Stimulated activated CD4-positive, alpha-beta T cell treated with anti-CD3 and anti-CD28 coated beads, Interleukin-12 subunit alpha, Interleukin-12 subunit beta, amount 100 ng/mL, for 24 hours (primary cell): ENCODE measurements around the gene ARHGAP20.
A peak's percentile ranks its signal among the peaks of the same experiment; 100 is the strongest.

Source experiments
- DNase-seq, 2 experiments: peaks; one replicate each; pipeline ENCODE4 v3.0.0-alpha.2; 2020; ENCODE audit warnings: low read depth in 2 of 2

The ARHGAP20 gene

DNA sequence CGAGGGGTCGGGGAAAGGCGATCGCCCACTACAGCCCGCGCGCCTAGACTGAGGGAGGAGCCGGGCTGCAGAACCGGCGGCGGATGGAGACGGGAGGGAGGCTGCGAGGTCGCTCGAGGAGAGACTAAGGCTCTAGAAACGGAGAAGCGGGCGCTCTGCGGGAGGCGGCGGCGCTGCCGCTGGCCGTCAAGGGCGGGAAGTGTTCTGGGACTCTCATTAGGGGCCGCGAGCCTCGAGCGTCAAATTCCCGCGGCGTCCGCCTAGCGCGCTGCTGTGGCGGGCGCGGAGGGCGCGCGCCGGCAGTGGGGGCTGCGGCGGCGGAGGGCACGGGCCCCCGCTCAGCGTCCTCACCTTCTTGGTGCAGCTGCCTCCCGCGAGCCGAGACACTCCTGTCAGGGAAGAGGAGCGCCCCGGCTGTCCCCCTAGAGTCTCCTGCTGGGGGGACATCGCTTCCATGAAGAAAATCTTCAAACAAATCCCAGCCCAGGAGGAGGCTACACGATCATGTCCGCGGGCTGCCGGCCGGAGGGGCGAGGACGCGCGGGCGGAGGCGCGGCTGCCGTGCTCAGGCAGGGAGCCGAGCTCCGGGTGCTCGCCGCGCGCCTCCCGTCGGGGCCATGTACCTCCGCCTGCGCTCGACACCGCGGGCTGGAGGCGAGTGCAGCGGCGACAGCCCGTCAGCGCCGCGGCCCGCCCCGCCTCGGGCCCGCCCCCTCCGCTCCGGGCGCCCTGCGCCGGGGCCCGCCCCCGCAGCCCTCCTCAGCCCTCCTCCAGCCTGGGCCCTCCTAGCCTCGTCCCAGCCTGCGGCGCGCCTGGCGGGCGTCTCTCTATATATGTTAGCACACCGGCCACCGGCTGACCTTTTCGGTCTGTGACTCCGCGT is at the start of gene ARHGAP20:
Gene ARHGAP20 (minus strand): TSS at position 662 of the 883 bp plus-strand sequence. CDS start 206 bp downstream, at position 456.
- peak in 1 of 2 experiments; percentile 40 for DNase-seq

- DNase-seq: no peak
These were observed 49.8 kb upstream of the ARHGAP20 start for GRCh38 chr11:110761991-110762390.

DNA sequence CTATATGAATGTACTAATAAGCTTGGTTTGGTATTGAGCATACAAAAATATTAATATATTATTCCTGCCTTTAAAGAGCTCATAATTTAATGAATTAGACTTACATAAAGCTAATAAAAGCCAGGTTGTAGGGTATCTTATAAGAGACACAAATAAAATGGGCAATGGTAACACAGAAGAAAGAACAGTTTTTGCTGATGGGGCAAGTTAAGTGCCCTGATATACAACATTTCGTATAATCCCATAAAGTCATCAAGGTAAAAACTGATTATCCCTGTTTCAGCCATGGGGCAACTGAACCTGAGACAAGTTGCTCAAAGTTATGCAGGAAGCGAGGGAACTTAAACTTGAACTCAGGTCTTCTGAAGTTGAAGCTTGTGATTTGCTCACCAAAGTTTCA is 48.9 kb upstream of the ARHGAP20 start:
- DNase-seq: no peak

DNA sequence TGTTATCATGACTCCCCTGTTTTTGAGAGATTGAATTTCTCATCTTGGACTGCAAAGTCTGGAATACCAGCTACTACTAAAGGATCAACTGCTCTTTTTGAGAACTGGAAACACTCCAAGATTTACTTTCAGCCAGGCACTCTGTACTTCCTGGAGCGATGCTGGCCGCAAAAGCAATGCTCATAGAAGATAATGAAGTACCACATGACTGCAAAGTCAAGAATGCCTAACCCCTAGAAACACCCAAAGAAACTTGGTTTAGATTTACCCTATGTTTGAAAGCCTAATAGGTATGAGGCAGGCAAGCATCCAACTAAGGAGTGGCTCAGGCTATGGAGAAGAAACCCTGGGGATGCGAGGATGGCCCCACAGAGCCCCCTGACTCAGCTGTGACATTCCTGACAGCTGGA is 47.7 kb upstream of the ARHGAP20 start:
- no peak for DNase-seq

DNA sequence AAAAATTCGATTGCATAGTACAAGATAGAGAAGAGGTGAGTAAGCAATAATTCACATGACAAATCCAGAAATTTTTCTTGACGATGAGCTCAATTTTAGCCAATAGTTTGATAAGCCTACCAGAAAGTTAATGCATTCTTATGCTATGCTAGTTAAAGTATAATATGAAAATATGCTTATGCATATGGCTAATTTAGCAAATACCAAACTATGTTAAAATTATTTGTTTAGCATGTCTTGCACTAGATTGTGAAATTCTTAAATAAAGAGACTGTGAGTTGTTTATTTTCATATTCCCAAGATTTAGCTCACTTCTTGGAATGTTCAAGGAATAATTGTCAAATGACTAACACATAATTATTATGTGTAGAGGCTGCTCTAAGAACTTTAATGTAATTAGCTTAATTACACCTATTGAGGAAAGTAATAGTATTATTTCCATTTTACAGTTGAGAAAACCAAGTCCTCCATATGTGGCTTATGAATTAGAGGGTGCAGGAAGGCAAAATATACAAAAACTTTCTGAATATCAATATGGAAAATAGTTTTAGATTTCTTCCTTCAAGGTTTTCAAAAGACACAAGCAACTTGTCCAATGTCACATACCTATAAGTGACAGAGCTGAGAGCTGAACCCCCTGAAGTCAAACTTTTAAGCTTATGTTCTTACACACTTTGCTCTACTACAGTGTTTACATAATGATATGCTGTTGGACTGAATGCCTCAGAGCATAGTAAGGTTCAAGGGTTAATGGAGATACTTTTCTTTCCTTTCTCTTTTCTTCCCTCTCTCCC is 45.9 kb upstream of the ARHGAP20 start:
- no peak for DNase-seq

DNA sequence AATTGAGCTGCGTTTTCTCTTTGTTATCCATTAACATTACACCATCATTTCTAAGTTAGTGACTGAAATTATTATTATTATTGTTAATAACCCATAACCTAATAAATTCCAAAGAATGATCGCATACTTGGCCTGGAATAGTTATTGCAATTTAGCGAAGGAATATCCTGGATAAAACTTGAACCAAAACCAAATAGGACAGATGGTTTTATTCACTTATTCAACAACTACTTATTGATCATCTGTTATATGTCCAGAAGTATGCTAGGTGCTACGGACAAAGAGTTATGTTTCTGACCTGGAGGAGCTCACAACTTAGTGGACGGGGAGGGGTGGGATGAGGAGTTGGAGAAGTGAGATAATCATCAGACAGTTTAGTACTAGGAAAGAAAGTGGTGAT is 44.8 kb upstream of the ARHGAP20 start:
- no peak for DNase-seq

DNA sequence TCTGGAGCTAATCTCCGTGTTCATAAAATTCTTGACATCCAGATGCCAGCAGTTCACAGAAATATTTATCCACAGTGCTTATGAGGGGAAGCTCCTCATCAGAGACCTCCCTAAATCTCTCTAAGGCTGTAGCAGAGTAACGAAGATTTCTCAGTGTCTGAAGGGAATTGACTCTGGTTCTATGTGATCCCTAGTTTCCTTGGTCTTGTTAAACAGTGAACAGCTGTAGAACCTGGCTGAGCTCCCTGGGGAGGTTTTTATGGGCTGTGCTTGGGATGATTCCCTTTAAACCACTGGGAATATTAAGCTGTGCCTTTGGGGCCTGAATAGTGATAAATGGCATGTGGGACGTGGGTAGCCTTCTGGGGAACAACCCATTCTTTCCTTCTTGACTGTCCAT is 43.7 kb upstream of the ARHGAP20 start:
- no peak for DNase-seq

GRCh38 chr11:110752890-110753289 is 40.7 kb upstream of the ARHGAP20 start:
- no peak for DNase-seq

GRCh38 chr11:110750100-110750499 is 37.9 kb upstream of the ARHGAP20 start:
- no peak for DNase-seq

GRCh38 chr11:110747531-110747930 is 35.3 kb upstream of the ARHGAP20 start:
- no peak for DNase-seq

- DNase-seq: no peak
These were observed 26.4 kb upstream of the ARHGAP20 start for GRCh38 chr11:110738641-110739040.

- DNase-seq: no peak
These were observed 25.4 kb upstream of the ARHGAP20 start for GRCh38 chr11:110737593-110737992.

- no peak for DNase-seq
These were observed 23.9 kb upstream of the ARHGAP20 start for GRCh38 chr11:110736171-110736553.

DNA sequence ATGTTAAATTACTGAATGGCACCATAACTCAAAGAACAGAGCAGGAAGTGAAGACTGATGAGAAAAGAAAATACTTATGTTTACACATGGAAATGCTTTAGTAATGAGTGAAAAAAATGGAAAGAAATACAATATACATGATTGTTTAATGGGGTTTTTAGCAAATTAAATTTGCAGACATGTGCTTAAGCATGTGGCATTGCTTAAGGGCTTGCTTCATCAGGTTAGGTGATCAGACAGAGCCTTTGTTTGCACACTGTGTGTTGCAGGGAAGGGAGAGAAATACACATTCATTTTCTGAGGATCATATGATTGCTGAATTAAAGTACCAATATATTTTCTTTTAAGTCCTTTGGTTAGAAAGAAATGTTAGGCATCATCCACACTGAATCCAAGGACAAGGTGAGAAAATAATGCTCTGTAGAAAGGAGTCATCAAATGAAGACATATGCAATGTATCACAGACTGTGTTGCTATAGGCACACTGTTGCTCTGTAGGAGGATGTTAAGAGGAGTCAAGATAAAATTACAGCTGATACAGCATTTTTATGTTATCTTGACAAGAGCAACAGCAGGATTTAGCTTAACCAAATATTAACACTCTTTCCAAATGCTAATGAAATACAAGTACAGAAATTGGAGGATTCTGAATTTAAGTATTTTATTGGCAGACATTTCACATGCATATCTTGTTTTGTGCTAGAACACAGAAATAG is 23.4 kb upstream of the ARHGAP20 start:
- DNase-seq: no peak

GRCh38 chr11:110734790-110735189 is 22.6 kb upstream of the ARHGAP20 start:
- no peak for DNase-seq

DNA sequence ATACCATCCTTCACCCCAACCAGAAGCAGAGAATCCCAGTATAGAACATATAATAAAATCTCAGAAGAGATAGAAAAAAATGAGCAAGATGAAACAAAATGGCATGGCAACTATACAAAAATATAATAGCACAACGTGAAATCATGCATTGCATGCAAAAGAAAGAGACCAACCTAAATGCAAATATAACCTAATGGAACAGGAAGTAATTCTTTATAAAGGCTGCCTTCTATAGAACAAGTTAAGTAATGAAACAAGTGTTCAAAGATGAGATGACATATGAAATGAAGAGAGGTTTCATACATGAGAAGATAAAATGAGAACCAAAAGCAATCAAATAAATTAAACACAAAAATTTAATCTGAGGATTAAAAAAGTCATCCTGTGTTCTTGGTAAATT is 18.5 kb upstream of the ARHGAP20 start:
- DNase-seq: no peak

DNA sequence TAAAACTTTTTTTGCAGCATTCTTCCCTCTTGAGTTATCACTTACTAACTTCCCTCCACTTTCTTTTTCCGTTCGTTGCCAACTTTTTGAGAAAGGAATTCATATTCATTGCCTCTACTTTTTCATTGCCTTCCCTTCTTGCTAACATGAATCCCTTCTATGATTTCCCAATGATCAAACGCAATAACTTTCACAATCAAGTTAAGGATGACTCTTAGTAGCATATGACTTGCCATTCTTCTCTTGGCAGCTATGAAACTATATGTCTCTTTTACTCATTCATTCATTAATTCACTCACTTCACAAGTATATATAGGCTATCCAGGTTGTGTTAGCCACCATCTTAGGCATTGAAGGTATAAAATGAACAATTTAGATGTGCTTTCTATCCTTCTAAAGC is 16.6 kb upstream of the ARHGAP20 start:
- no peak for DNase-seq

GRCh38 chr11:110728476-110728875 is 16.2 kb upstream of the ARHGAP20 start:
- DNase-seq: no peak

DNA sequence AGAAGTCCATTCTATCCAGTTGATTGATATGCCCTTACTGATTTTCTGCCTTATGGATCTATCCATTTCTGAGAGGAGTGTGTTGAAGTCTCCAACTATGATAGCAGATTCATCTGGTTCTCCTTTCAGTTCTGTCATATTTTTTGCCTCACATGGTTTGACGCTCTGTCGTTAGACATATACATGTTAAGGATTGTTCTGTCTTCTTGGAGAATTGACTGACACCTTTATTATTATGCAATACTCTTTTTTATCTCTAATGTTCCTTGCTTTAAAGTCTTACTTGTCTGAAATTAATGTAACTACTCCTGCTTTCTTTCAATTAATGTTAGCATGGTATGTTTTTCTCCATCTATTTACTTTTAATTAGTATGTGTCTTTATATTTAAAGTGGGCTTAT is 12.1 kb upstream of the ARHGAP20 start:
- no peak for DNase-seq

DNA sequence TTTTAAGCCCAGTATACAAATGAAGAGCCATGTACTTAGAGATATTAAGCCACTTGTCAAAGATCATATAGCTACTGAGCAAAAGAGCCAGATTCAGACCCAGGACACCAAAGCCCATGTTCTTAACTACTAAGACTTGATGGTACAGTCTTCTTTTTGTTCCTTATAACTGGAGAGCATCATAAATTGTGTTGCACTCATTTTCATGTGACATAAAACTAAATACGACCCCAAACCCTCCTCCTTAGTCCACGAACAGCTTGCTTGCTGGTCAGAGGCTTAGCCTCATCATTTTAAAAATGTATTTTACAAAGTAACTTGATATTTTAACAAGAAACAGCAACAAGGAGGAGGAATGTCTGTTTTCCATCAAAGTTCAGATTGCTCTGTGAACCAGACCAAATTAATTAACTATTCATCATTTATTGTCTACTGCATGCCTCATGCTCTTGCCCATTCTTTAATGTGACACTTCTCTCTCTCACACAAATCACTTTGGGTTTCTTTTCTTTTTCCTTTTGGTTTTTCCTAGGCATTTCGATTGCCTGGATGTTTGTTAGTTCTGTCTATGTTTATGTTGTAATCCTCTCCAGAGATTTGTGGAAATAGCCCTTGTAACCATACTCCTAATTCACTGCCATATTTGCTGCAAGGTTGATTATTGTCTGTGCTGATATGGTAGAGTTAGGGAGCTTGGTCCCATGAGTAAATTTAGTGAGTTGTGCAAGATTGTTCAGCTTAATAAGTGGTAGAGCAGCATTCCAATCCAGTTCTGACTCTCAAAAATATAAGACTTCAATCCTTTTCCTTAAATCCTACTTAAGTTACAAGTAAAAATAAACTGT is 8.4 kb upstream of the ARHGAP20 start:
- no peak for DNase-seq

DNA sequence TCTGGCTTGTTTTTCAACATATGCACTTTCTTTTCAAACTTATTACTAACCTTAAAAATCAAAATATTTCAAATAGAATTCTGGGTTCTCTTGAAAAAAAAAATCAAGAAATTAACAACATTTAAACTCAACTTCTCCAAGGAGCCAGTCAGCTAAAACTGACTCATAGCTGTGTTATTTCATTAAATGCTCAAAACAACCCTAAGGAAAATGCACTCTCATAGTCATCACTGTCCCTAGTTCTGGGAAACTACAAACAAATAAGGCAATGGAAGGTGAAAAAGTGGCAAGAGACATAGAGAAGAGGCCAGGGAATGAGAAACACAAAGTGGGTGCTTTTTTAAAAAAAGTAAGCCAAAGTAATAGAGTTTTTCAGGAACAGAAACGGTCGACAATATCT is 4.1 kb upstream of the ARHGAP20 start:
- DNase-seq: no peak
